Naive thymus-derived CD8-positive, alpha-beta T cell (primary cell): ENCODE measurements around the gene PNKD. TPM values are rescaled to one million over a fixed set of nuclear protein-coding genes. Genes with fewer than 3 reads are reported as not detected.
A peak's percentile ranks its signal among the peaks of the same experiment; 100 is the strongest.

ENCODE experiments used
- ATAC-seq, 2 donors: fragments of 150-1000 bp; cut with Tn5 transposase in 1 of 2; sonication (Bioruptor Pico), chemical (Tn5 transposase) in 1 of 2; 1 replicate in 1 of 2; 2 replicates in 1 of 2; pipeline ENCODE4 v1.10.0; 2021; ENCODE audit warnings: mild to moderate bottlenecking in 2 of 2, moderate library complexity in 2 of 2
- POLR2A ChIA-PET: fragments of 350-600 bp; sonication (Branson Sonifier 250); formaldehyde crosslinking; loops from one replicate; lab custom pipeline; 2021; ENCODE audit warnings: antibody characterized with exemption; lab: Charles Lee
- DNase-seq, 10 donors: peaks; one replicate each; pipeline versions ENCODE4 v3.0.0 to v3.0.0-alpha.2; 2020 to 2022
- H3K27ac Mint-ChIP-seq, 10 donors: one replicate each; pipeline ENCODE4 v1.8.0; 2020 to 2022; ENCODE audit warnings: mild to moderate bottlenecking in 10 of 10, mixed read lengths in 10 of 10, moderate library complexity in 4 of 10, inconsistent platforms in 1 of 10
- H3K27me3 Mint-ChIP-seq, 5 donors: one replicate each; pipeline ENCODE4 v1.8.0; 2021 to 2022; ENCODE audit warnings: mixed read lengths in 5 of 5
- H3K36me3 Mint-ChIP-seq, 3 donors: one replicate each; pipeline ENCODE4 v1.8.0; 2020 to 2022; ENCODE audit warnings: mixed read lengths in 3 of 3, mild to moderate bottlenecking in 2 of 3, inconsistent platforms in 1 of 3
- H3K4me1 Mint-ChIP-seq, 4 donors: one replicate each; pipeline ENCODE4 v1.8.0; 2021 to 2022; ENCODE audit warnings: mixed read lengths in 4 of 4
- H3K4me3 Mint-ChIP-seq, 10 donors: one replicate each; pipeline ENCODE4 v1.8.0; 2020 to 2022; ENCODE audit warnings: mild to moderate bottlenecking in 10 of 10, mixed read lengths in 10 of 10, moderate library complexity in 6 of 10, inconsistent platforms in 1 of 10
- H3K9me3 Mint-ChIP-seq, 9 donors: one replicate each; pipeline ENCODE4 v1.8.0; 2020 to 2022; ENCODE audit warnings: mixed read lengths in 9 of 9, mild to moderate bottlenecking in 3 of 9, inconsistent platforms in 1 of 9, moderate library complexity in 1 of 9
- polyA plus RNA-seq, 3 donors: library from polyadenylated mRNA; unstranded; fragments of 300-500 nt; fragmentation: Illumina TruSeq; gene quantifications; one replicate each; pipeline ENCODE4 v1.2.3, GENCODE V29; 2021
- total RNA-seq, 8 experiments: library from RNA in 2 of 8; stranded (reverse) in 2 of 8; gene quantifications; one replicate each; pipeline ENCODE4 v1.2.3 and lab custom pipeline; 2021 to 2026

PNKD gene
- total and polyA plus RNA-seq, 5 experiments from 2014 or later = 33.6 to 119 (median 108) TPM

DNA sequence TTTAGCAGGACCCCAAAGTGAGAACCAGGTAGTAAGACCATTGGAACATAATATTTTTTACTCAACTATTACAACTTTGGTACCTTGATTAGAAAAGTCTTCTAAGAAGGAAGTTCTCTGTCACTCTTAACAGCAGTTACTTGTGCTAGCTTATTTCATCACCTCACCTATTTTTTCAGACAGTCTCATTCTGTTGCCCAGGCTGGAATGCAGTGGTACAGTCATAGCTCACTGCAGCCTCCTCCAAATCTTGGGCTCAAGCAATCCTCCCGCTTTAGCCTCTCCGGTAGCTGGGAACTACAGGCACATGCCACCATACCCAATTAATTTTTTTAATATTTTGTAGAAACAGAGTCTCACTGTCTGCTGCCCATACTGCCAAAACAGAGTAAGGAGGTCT is 35.3 kb upstream of the PNKD start:
- Mint-ChIP-seq H3K27ac (peak overlapping the region in 8 of 10 donors; percentile 42 to 84 (median 75)), H3K36me3 (peaks cover 0 to 100% (median 44%) of the 10 kb centered on the region in 3 donors), H3K4me3 (no peak overlapping the region), H3K4me1 (peaks cover 11 to 47% (median 36%) of the 10 kb centered on the region in 4 donors), H3K27me3 (no peaks in the 10 kb centered on the region), H3K9me3 (no peaks in the 10 kb centered on the region)
- ATAC-seq (no peak), DNase-seq (no peak)
- POLR2A ChIA-PET = interaction anchor here (0.8 kb wide), 1 partner anchor 35 kb away, joined by 3 read pairs; the partner anchor contains the start of gene PNKD

DNA sequence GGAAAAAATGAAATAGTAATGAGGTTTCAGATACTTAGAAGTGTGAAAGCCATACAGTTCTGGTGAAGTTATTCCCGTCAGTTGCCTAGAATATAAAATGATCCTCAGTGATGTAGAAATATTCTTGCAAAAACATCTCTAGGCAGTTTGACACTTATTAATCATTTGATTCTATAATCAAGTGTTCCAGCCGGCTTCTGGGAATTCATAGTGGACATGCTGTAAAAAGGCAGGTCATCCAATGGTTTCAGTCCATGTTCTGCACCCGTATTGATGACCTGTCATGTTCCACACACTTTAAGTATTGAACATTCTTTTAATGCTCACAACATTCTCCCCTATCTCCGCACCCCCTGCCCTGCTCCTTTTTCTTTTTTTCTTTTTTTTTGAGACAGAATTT is 33.5 kb upstream of the PNKD start:
- peaks cover 0 to 100% (median 38%) of the 10 kb centered on the region in 3 donors for H3K36me3 Mint-ChIP-seq
- peak overlapping the region in 5 of 10 donors; percentile 4 to 47 (median 32) for H3K27ac Mint-ChIP-seq
- ATAC-seq (no peak), DNase-seq (no peak)
- H3K9me3 Mint-ChIP-seq = no peaks in the 10 kb centered on the region
- peaks cover 5 to 43% (median 29%) of the 10 kb centered on the region in 4 donors for H3K4me1 Mint-ChIP-seq
- no peak overlapping the region for H3K4me3 Mint-ChIP-seq
- POLR2A ChIA-PET = interaction anchor here (0.9 kb wide), 1 partner anchor 18 kb away, joined by 6 read pairs; no protein-coding TSS in a partner anchor
- H3K27me3 Mint-ChIP-seq = no peaks in the 10 kb centered on the region

DNA sequence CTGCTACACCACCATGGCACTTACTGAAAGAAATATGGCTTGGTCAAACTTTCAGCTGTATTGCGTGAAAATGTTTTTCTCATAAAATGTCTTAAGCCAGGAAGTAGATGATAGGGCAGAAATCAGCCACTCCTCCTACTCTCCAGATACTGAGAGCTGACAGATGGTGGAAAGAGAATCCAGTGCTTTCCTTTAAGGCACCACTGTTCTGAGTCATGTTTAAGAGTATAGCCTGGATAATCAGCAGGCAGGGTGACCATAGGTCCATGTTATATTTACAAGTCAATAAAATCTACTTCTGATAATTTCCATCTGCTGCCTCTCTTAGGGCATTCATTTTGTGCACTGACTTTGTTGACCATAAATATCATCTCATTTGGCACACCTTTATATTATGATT is 31.4 kb upstream of the PNKD start:
- POLR2A ChIA-PET = interaction anchor here (1.0 kb wide), 1 partner anchor 9 kb away, joined by 4 read pairs; no protein-coding TSS in a partner anchor
- DNase-seq (no peak), ATAC-seq (no peak)
- Mint-ChIP-seq H3K27me3 (no peaks in the 10 kb centered on the region), H3K36me3 (peaks cover 3 to 99% (median 30%) of the 10 kb centered on the region in 3 donors), H3K4me3 (no peak overlapping the region), H3K27ac (peak overlapping the region in 5 of 10 donors; percentile 5 to 75 (median 53)), H3K4me1 (peaks cover 0 to 49% (median 34%) of the 10 kb centered on the region in 4 donors), H3K9me3 (no peaks in the 10 kb centered on the region)

DNA sequence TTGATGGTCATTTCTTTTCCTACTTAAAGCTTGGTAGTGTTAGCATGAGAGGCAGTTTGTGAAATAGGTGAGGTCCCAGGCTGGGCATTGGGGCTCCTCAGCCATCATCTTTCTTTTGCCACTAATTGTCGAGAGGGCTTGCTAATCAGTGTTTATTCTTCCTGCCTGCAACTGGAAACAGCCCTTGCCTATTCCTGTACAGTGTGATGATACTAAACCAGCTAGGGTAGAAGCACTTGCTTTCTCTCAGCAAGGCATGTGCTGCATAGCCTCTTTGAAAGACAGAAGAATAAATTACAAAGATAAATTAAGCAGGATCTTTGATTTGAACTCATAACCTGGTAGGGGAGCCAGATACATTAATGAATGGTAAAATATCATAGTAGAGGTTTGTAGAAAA is 26.1 kb upstream of the PNKD start:
- POLR2A ChIA-PET = interaction anchor here (1.4 to 2.0 kb wide), 2 partner anchors 17 to 19 kb away, joined by 3 to 6 read pairs; no protein-coding TSS in a partner anchor
- H3K9me3 Mint-ChIP-seq = no peaks in the 10 kb centered on the region
- peak overlapping the region; percentile 32 to 94 (median 84) for H3K27ac Mint-ChIP-seq
- H3K27me3 Mint-ChIP-seq = no peaks in the 10 kb centered on the region
- H3K36me3 Mint-ChIP-seq = peaks cover 3 to 99% (median 24%) of the 10 kb centered on the region in 3 donors
- ATAC-seq (no peak), DNase-seq (no peak)
- no peak overlapping the region for H3K4me3 Mint-ChIP-seq
- H3K4me1 Mint-ChIP-seq = peaks cover 13 to 60% (median 43%) of the 10 kb centered on the region in 4 donors

DNA sequence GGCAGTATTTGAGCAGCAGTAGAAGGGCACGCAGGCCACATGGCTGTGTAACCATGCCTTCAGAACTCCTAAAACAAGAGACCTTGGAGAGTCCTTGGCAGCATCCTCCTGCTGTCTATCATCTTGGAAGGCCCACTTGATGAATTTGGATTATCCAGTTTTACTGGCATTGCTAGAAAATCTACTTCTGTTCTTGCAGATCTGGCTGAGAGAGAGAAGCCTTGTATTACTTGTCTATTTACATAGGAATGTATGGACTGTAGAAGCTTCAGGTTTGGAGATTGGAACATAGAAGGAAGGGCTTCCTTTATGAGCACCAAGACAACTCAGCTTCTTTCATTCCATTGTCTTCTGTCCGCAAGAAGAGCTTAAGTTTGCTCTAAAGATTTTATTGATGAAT is 25.7 kb upstream of the PNKD start:
- Mint-ChIP-seq H3K27ac (peak overlapping the region; percentile 32 to 94 (median 84)), H3K36me3 (peaks cover 3 to 99% (median 25%) of the 10 kb centered on the region in 3 donors), H3K27me3 (no peaks in the 10 kb centered on the region), H3K4me1 (peaks cover 13 to 58% (median 43%) of the 10 kb centered on the region in 4 donors), H3K4me3 (peak overlapping the region in 1 of 10 donors; percentile 1), H3K9me3 (no peaks in the 10 kb centered on the region)
- DNase-seq (no peak), ATAC-seq (no peak)
- POLR2A ChIA-PET = interaction anchor here (1.4 to 3.5 kb wide), 3 partner anchors 17 to 24 kb away, joined by 3 to 9 read pairs (median 6); no protein-coding TSS in a partner anchor

DNA sequence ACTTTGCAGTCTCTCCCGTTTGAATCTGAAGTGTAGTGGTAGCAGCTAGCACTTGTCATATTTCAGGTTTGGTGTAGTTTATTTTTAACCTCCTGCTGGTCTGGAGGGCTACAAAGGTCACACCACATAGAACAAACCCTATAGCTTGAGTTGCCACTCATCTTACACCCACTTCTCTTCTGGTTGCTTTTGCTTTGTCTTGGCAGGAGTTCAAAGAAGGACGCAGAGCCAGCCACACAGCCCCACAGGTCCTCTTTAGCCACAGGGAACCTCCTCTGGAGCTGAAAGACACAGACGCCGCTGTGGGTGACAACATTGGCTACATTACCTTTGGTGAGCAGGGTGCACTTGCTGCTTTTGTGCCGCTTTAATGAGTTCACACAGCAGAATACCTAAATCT is 25.1 kb upstream of the PNKD start:
- Mint-ChIP-seq H3K36me3 (peaks cover 3 to 99% (median 27%) of the 10 kb centered on the region in 3 donors), H3K27me3 (no peaks in the 10 kb centered on the region), H3K4me3 (peak overlapping the region in 3 of 10 donors; percentile 4 to 39 (median 20)), H3K4me1 (peaks cover 13 to 57% (median 43%) of the 10 kb centered on the region in 4 donors), H3K9me3 (no peaks in the 10 kb centered on the region), H3K27ac (peak overlapping the region; percentile 53 to 94 (median 84))
- DNase-seq (no peak), ATAC-seq (peak; percentile 58 to 70)
- POLR2A ChIA-PET = interaction anchor here (2.0 to 3.5 kb wide), 2 partner anchors 20 to 25 kb away, joined by 6 to 9 read pairs; no protein-coding TSS in a partner anchor

DNA sequence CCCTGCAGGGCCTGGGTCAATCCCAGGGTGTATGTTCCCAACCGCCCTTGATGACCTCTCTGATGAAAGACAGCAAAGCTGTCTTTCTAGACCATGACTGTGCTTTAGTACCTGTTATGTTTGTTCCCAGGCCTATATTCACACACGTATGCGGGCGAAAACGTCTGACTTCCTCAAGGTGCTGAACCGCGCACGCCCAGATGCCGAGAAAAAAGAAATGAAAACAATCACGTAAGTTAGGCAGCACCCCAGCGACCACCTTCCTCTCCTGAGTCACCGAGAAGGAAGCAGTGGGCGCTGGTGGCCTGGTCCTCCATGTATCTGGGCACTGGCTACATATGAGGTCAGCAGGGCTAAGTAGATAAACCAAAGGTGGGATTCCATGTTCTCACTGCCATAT is 20.6 kb upstream of the PNKD start:
- ATAC-seq (no peak), DNase-seq (no peak)
- H3K4me3 Mint-ChIP-seq = no peak overlapping the region
- no peaks in the 10 kb centered on the region for H3K27me3 Mint-ChIP-seq
- peaks cover 7 to 23% (median 10%) of the 10 kb centered on the region in 4 donors for H3K4me1 Mint-ChIP-seq
- no peaks in the 10 kb centered on the region for H3K9me3 Mint-ChIP-seq
- POLR2A ChIA-PET = no interaction called here
- H3K27ac Mint-ChIP-seq = peak overlapping the region in 8 of 10 donors; percentile 20 to 66 (median 49)
- peaks cover 0 to 99% (median 23%) of the 10 kb centered on the region in 3 donors for H3K36me3 Mint-ChIP-seq

DNA sequence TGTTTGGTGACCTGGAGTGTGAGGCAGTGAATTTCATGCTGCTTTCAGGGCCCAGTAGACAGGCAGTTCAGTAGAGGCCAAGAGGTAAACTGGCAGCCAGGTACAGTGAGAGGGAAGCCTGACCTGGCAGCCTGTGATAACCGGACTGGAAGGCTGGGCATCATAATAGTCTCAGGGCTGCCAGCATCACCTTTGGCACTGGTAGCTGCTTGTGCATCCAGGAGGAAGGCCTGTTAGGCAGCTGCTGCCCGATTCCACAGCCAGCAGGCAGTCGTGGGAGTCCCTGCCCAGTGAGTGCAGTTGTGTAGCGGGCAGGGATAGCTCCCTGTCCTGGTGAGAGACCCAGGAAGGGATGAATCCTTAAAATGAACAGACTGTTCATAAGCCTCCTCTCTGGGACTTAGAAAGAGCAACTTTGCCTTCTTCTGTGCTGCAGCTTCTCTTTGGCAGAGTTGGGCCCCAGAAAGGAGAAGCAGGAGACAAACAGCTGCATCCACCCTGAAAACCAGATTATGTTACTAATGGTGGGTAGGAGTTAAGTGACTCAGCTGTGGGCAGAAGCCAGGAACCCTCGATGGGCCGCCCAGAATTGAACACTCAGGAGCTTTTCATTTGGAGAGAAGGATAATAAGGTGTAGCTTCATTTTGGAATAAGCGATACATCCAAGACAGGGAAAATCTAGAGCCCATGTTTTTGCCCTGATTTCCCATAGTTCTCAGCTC is 17.6 kb upstream of the PNKD start:
- Mint-ChIP-seq H3K36me3 (peaks cover 0 to 90% (median 17%) of the 10 kb centered on the region in 3 donors), H3K4me1 (peaks cover 5 to 15% (median 8%) of the 10 kb centered on the region in 4 donors), H3K4me3 (no peak overlapping the region), H3K27ac (peak overlapping the region in 9 of 10 donors; percentile 19 to 79 (median 43)), H3K27me3 (no peaks in the 10 kb centered on the region), H3K9me3 (no peaks in the 10 kb centered on the region)
- POLR2A ChIA-PET = interaction anchor here (0.9 to 1.1 kb wide), 2 partner anchors 23 to 28 kb away, joined by 3 read pairs; no protein-coding TSS in a partner anchor
- DNase-seq = no peak
- ATAC-seq = no peak

DNA sequence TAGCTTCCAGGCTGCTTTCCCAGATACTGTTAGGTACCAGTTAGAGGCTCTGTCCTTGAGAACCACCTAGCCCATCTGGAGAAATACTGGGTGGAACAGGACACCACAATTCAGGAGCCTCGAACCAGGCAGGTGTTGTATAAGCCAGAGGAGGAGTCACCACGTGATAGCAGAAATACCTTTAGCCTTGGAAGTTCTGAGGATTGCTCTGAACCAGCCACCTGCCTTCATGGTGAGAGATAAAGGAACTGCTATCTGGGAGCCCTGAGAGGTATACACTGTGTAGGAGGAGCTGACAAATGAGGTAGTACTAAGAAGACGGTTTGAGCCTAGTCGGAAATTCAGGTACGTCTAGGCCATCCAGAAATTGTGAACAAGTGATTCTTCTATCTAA is 17.1 kb upstream of the PNKD start:
- DNase-seq = no peak
- Mint-ChIP-seq H3K9me3 (no peaks in the 10 kb centered on the region), H3K36me3 (peaks cover 0 to 84% (median 14%) of the 10 kb centered on the region in 3 donors), H3K4me3 (peak overlapping the region in 1 of 10 donors; percentile 14), H3K27me3 (no peaks in the 10 kb centered on the region), H3K4me1 (peaks cover 7 to 18% (median 11%) of the 10 kb centered on the region in 4 donors), H3K27ac (peak overlapping the region in 7 of 10 donors; percentile 26 to 79 (median 38))
- POLR2A ChIA-PET = no interaction called here
- ATAC-seq = no peak

DNA sequence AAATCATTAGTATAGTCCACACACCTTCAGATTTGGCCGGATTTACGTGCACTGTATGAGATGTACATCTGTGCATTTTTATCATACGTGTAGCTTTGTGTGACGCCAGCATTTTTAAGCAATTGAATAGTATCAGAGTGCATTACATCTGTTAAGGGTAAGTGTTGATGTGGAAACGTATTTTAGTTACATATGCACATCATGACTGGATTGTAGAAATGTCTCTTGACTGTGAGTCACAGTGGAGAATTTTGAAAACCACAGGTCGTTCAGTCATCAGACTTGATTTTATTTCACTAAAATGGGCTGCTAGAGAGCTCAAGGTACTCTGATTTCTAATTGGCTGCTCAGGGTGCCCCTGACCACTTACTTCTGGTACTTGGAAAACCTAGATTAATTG is 14.9 kb upstream of the PNKD start:
- ATAC-seq (no peak), DNase-seq (no peak)
- no peaks in the 10 kb centered on the region for H3K27me3 Mint-ChIP-seq
- peaks cover 13 to 32% (median 26%) of the 10 kb centered on the region in 4 donors for H3K4me1 Mint-ChIP-seq
- POLR2A ChIA-PET = no interaction called here
- no peak overlapping the region for H3K4me3 Mint-ChIP-seq
- H3K36me3 Mint-ChIP-seq = peaks cover 0 to 63% (median 4%) of the 10 kb centered on the region in 3 donors
- peak overlapping the region in 6 of 10 donors; percentile 1 to 79 (median 40) for H3K27ac Mint-ChIP-seq
- H3K9me3 Mint-ChIP-seq = no peaks in the 10 kb centered on the region

DNA sequence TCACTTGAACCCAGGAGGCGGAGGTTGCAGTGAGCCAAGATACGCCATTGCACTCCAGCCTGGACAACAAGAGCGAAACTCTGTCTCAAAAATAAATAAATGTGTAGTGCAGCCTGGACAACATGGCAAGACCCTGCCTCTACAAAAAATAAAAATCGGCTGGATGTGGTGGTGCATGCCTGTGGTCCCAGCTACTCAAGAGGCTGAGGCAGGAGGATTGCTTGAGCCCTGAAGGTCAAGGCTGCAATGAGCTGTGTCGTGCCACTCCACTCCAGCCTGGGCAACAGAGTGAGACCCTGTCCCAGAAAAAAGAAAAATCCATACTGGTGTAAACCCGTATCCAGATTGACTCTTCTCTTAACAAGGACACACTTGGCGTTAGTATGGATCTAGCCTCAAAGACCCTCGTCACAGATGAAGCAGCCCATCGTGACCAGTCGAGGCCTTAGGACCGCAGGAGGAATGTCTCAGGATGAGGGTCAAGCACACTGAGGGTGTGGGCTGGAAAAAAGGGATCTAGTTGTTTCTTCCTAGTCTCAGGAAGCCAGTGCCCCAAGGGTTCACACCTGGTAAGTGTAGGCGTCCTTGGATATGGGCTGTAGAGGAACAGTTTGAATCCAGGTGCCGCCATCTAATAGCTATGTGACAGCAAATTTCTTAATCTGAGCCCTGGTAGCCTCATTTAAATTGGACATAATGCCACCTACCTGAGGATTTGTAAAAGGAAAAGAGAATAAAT is 13.5 kb upstream of the PNKD start:
- Mint-ChIP-seq H3K4me1 (peaks cover 13 to 35% (median 25%) of the 10 kb centered on the region in 4 donors), H3K27me3 (no peaks in the 10 kb centered on the region), H3K27ac (peak overlapping the region; percentile 14 to 95 (median 92)), H3K4me3 (peak overlapping the region in 1 of 10 donors; percentile 67), H3K9me3 (no peaks in the 10 kb centered on the region), H3K36me3 (peaks cover 0 to 50% (median 4%) of the 10 kb centered on the region in 3 donors)
- ATAC-seq (peak; percentile 5 to 7), DNase-seq (no peak)
- POLR2A ChIA-PET = interaction anchor here (0.6 to 2.8 kb wide), 4 partner anchors 10 to 49 kb away, joined by 3 to 9 read pairs (median 4); partner anchors contain the start of gene ARPC2
